H9 (cell line): ENCODE results near the gene C10orf105. TPM values are rescaled to one million over a fixed set of nuclear protein-coding genes. Genes with fewer than 3 reads are reported as not detected.

Source experiments
- DNase-seq: peaks from one replicate; pipeline ENCODE4 v3.0.0-alpha.2; 2017
- H2AFZ ChIP-seq: one replicate; pipeline ENCODE4 v1.6.1; 2013; ENCODE audit warnings: mild to moderate bottlenecking, low read length, control low read depth, moderate library complexity
- H2AK5ac ChIP-seq: 2 replicates; pipeline ENCODE4 v1.6.1; 2013; ENCODE audit warnings: low read length, control low read depth, mixed read lengths; ENCODE audit not compliant: insufficient read length
- H2BK120ac ChIP-seq: one replicate; pipeline ENCODE4 v1.6.1; 2013; ENCODE audit warnings: low read depth, mild to moderate bottlenecking, low read length, control low read depth, inconsistent platforms; ENCODE audit not compliant: poor library complexity, severe bottlenecking
- H2BK12ac ChIP-seq: 2 replicates; pipeline ENCODE4 v1.6.1; 2013; ENCODE audit warnings: low read length, control low read depth, mixed read lengths, low read depth; ENCODE audit not compliant: insufficient read length
- H2BK15ac ChIP-seq: 2 replicates; pipeline ENCODE4 v1.6.1; 2013; ENCODE audit warnings: low read depth, low read length, control low read depth
- H2BK20ac ChIP-seq: one replicate; pipeline ENCODE4 v1.6.1; 2013; ENCODE audit warnings: low read depth, mild to moderate bottlenecking, low read length, control low read depth, inconsistent platforms; ENCODE audit not compliant: poor library complexity, severe bottlenecking
- H2BK5ac ChIP-seq: 2 replicates; pipeline ENCODE4 v1.6.1; 2013; ENCODE audit warnings: low read length, control low read depth, mixed read lengths; ENCODE audit not compliant: insufficient read length
- H3K14ac ChIP-seq: 2 replicates; pipeline ENCODE4 v1.6.1; 2013; ENCODE audit warnings: low read length, control low read depth; ENCODE audit not compliant: insufficient read depth
- H3K18ac ChIP-seq: 2 replicates; pipeline ENCODE4 v1.6.1; 2013; ENCODE audit warnings: low read depth, mild to moderate bottlenecking, mixed read lengths, low read length, control low read depth; ENCODE audit not compliant: insufficient read length
- H3K23ac ChIP-seq: 2 replicates; pipeline ENCODE4 v1.6.1; 2013; ENCODE audit warnings: low read length, control low read depth, mixed read lengths, low read depth; ENCODE audit not compliant: insufficient read length
- H3K23me2 ChIP-seq: 2 replicates; pipeline ENCODE4 v1.6.1; 2013; ENCODE audit warnings: low read depth, mild to moderate bottlenecking, mixed read lengths, low read length, control low read depth; ENCODE audit not compliant: insufficient read length, poor library complexity, severe bottlenecking
- H3K27ac ChIP-seq: 2 replicates; pipeline ENCODE4 v1.5.1; 2013; ENCODE audit warnings: low read length, control low read depth, mixed read lengths, low read depth; ENCODE audit not compliant: insufficient read length
- H3K27me3 ChIP-seq: 2 replicates; pipeline ENCODE4 v1.6.1; 2013; ENCODE audit warnings: low read length, control low read depth, inconsistent platforms; ENCODE audit not compliant: insufficient read depth
- H3K4ac ChIP-seq: 2 replicates; pipeline ENCODE4 v1.6.1; 2013; ENCODE audit warnings: low read depth, mild to moderate bottlenecking, control low read depth, inconsistent platforms, low read length, moderate library complexity
- H3K4me1 ChIP-seq: 2 replicates; pipeline ENCODE4 v1.6.1; 2013; ENCODE audit warnings: low read length, control low read depth, inconsistent platforms; ENCODE audit not compliant: insufficient read depth
- H3K4me2 ChIP-seq: 2 replicates; pipeline ENCODE4 v1.6.1; 2013; ENCODE audit warnings: low read length, control low read depth, mixed read lengths; ENCODE audit not compliant: insufficient read length, insufficient read depth
- H3K56ac ChIP-seq: 2 replicates; pipeline ENCODE4 v1.6.1; 2013; ENCODE audit warnings: low read depth, mild to moderate bottlenecking, mixed read lengths, low read length, control low read depth; ENCODE audit not compliant: insufficient read length
- H3K79me1 ChIP-seq: 2 replicates; pipeline ENCODE4 v1.6.1; 2013; ENCODE audit warnings: low read depth, mild to moderate bottlenecking, moderate library complexity, low read length, control low read depth, inconsistent platforms; ENCODE audit not compliant: insufficient read depth, poor library complexity, severe bottlenecking
- H3K79me2 ChIP-seq: 2 replicates; pipeline ENCODE4 v1.6.1; 2013; ENCODE audit warnings: low read length, control low read depth, inconsistent platforms; ENCODE audit not compliant: insufficient read depth
- H3K9ac ChIP-seq: 2 replicates; pipeline ENCODE4 v1.6.1; 2013; ENCODE audit warnings: low read length, control low read depth, mixed read lengths; ENCODE audit not compliant: insufficient read length; ENCODE audit errors: extremely low read depth
- H3K9me3 ChIP-seq: one replicate; pipeline ENCODE4 v1.6.1; 2013; ENCODE audit warnings: low read depth, low read length, inconsistent platforms; ENCODE audit not compliant: control insufficient read depth
- H3T11ph ChIP-seq: one replicate; pipeline ENCODE4 v1.6.1; 2013; ENCODE audit warnings: mild to moderate bottlenecking, low read length, control low read depth, inconsistent platforms
- H4K20me1 ChIP-seq: one replicate; pipeline ENCODE4 v1.6.1; 2013; ENCODE audit not compliant: control insufficient read depth, insufficient read length, insufficient read depth
- H4K5ac ChIP-seq: 2 replicates; pipeline ENCODE4 v1.6.1; 2013; ENCODE audit warnings: low read depth, mild to moderate bottlenecking, mixed read lengths, low read length, control low read depth; ENCODE audit not compliant: insufficient read length
- H4K8ac ChIP-seq: replicated peaks from 2 replicates; pipeline ENCODE4 v1.6.1; 2013; ENCODE audit warnings: low read length, control low read depth, mixed read lengths, low read depth; ENCODE audit not compliant: insufficient read length
- H4K91ac ChIP-seq: 2 replicates; pipeline ENCODE4 v1.6.1; 2013; ENCODE audit warnings: low read depth, mild to moderate bottlenecking, moderate library complexity, mixed read lengths, low read length, control low read depth; ENCODE audit not compliant: insufficient read length
- H3K27ac Mint-ChIP-seq, 3 experiments: 2 replicates in 2 of 3; 3 replicates in 1 of 3; pipeline ENCODE4 v1.8.0; 2020 to 2021; ENCODE audit warnings: mixed read lengths in 3 of 3, mild to moderate bottlenecking in 1 of 3, moderate library complexity in 1 of 3
- H3K27me3 Mint-ChIP-seq: 2 replicates; pipeline ENCODE4 v1.8.0; 2021; ENCODE audit warnings: low read depth, mild to moderate bottlenecking, moderate library complexity, mixed read lengths
- H3K36me3 Mint-ChIP-seq, 3 experiments: 2 replicates in 2 of 3; 3 replicates in 1 of 3; pipeline ENCODE4 v1.8.0; 2020 to 2021; ENCODE audit warnings: low read depth in 3 of 3, mixed read lengths in 3 of 3; ENCODE audit not compliant: insufficient read depth in 1 of 3
- H3K4me1 Mint-ChIP-seq, 2 experiments: 2 replicates each; pipeline ENCODE4 v1.8.0; 2020; ENCODE audit warnings: mixed read lengths in 2 of 2
- H3K4me3 Mint-ChIP-seq, 2 experiments: 2 replicates in 1 of 2; 3 replicates in 1 of 2; pipeline ENCODE4 v1.8.0; 2020 to 2021; ENCODE audit warnings: mild to moderate bottlenecking in 2 of 2, mixed read lengths in 2 of 2, moderate library complexity in 1 of 2
- H3K9me3 Mint-ChIP-seq, 2 experiments: 2 replicates in 1 of 2; 3 replicates in 1 of 2; pipeline ENCODE4 v1.8.0; 2020; ENCODE audit warnings: mild to moderate bottlenecking in 2 of 2, mixed read lengths in 2 of 2, moderate library complexity in 1 of 2
- CTCF ChIP-seq: fragments of 200-600 bp; sonication (generic); conservative IDR thresholded peaks from 3 replicates; pipeline ENCODE4 v1.8.0; 2021; ENCODE audit warnings: antibody characterized with exemption, mild to moderate bottlenecking
- WGBS: extraction: QIAGEN DNeasy Blood & Tissue Kit; methylation state at CpG from one replicate; pipeline ENCODE4 v1.1.7; 2013; ENCODE audit warnings: missing lambda C conversion rate, low lambda C conversion rate, mixed read lengths; ENCODE audit not compliant: insufficient read length; ENCODE audit errors: extremely low coverage; 5-methylcytosine and 5-hydroxymethylcytosine counted together
- total RNA-seq: library from RNA; stranded (reverse); gene quantifications from 2 replicates; pipeline ENCODE4 v1.2.1, GENCODE V29; 2021

The C10orf105 gene
- total RNA-seq, 1 experiment from 2014 or later: 0.26 TPM

- Histone ChIP-seq H4K20me1 (no peaks in the 10 kb centered on the region), H3K4me1 (no peaks in the 10 kb centered on the region), H2BK20ac (no peak overlapping the region), H3K79me2 (no peaks in the 10 kb centered on the region), H2BK5ac (no peak overlapping the region), H2AK5ac (no peak overlapping the region), H2BK120ac (no peak overlapping the region), H3K4ac (no peak overlapping the region), H3K14ac (no peak overlapping the region), H3K56ac (no peak overlapping the region), H3K18ac (no peak overlapping the region), H3T11ph (no peak overlapping the region), H4K91ac (no peak overlapping the region), H3K23ac (no peak overlapping the region), H3K9ac (no peak overlapping the region), H2AFZ (no peak overlapping the region), H3K9me3 (no peaks in the 10 kb centered on the region), H4K8ac (no peak overlapping the region), H2BK12ac (no peak overlapping the region), H3K27ac (no peak overlapping the region), H4K5ac (no peak overlapping the region), H2BK15ac (no peak overlapping the region), H3K27me3 (no peaks in the 10 kb centered on the region), H3K4me2 (no peak overlapping the region), H3K79me1 (no peaks in the 10 kb centered on the region), H3K23me2 (no peaks in the 10 kb centered on the region)
- Mint-ChIP-seq H3K27me3 (peaks cover 12% of the 10 kb centered on the region), H3K9me3 (no peaks in the 10 kb centered on the region), H3K4me1 (peaks cover 8 to 24% of the 10 kb centered on the region in 2 experiments), H3K27ac (no peak overlapping the region), H3K4me3 (no peak overlapping the region), H3K36me3 (no peaks in the 10 kb centered on the region; a peak in 1 of 7 replicates)
- DNase-seq: no peak
- WGBS: no CpG with 5 or more reads among the region's 2 CpGs
- TF ChIP-seq CTCF: no peak
These were observed 9.1 kb downstream of the C10orf105 start for GRCh38 chr10:71710519-71710918.
